Tracheal epithelial cell (primary cell): ENCODE measurements around the gene CNTN2. TPM values are rescaled to one million over a fixed set of nuclear protein-coding genes. Genes with fewer than 3 reads are reported as not detected.

ENCODE experiments used
- total RNA-seq: library from RNA; depleted of rRNA; stranded (reverse); fragments of >200 nt; gene quantifications from 2 replicates; pipeline ENCODE4 v1.2.1, GENCODE V29; 2014

The CNTN2 gene, protein sequence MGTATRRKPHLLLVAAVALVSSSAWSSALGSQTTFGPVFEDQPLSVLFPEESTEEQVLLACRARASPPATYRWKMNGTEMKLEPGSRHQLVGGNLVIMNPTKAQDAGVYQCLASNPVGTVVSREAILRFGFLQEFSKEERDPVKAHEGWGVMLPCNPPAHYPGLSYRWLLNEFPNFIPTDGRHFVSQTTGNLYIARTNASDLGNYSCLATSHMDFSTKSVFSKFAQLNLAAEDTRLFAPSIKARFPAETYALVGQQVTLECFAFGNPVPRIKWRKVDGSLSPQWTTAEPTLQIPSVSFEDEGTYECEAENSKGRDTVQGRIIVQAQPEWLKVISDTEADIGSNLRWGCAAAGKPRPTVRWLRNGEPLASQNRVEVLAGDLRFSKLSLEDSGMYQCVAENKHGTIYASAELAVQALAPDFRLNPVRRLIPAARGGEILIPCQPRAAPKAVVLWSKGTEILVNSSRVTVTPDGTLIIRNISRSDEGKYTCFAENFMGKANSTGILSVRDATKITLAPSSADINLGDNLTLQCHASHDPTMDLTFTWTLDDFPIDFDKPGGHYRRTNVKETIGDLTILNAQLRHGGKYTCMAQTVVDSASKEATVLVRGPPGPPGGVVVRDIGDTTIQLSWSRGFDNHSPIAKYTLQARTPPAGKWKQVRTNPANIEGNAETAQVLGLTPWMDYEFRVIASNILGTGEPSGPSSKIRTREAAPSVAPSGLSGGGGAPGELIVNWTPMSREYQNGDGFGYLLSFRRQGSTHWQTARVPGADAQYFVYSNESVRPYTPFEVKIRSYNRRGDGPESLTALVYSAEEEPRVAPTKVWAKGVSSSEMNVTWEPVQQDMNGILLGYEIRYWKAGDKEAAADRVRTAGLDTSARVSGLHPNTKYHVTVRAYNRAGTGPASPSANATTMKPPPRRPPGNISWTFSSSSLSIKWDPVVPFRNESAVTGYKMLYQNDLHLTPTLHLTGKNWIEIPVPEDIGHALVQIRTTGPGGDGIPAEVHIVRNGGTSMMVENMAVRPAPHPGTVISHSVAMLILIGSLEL
- total RNA-seq: under 0.01 TPM in 1 of 2 replicates, not detected in the other

GRCh38 chr1:205042911-205043806 is at the start of gene CNTN2:
Gene CNTN2, plus strand, starts transcription at chr1:205043212. Its CDS starts 9,974 bp downstream, at chr1:205053186.

GRCh38 chr1:205084360-205084759 is 41.3 kb downstream of the CNTN2 start, which contains the start of gene TMEM81:
Gene TMEM81, minus strand, starts transcription at chr1:205084460. Its CDS starts 140 bp downstream, at chr1:205084320.

GRCh38 chr1:205121660-205122488 is 78.9 kb downstream of the CNTN2 start, which contains the start of gene RBBP5:
Gene RBBP5, minus strand, starts transcription at chr1:205121978. Its CDS starts 105 bp downstream, at chr1:205121873.

Other genes starting within 250 kb of the CNTN2 start
- gene NFASC, start 172.3 kb upstream of the CNTN2 start, total RNA-seq: 0.85 and 0.96 TPM in 2 replicates
- gene TMEM81, start 41.2 kb downstream of the CNTN2 start, total RNA-seq: 0.96 and 2.3 TPM in 2 replicates
- 16.6 and 19.4 TPM in 2 replicates for gene RBBP5, start 78.8 kb downstream of the CNTN2 start, total RNA-seq
- gene DSTYK, start 168.5 kb downstream of the CNTN2 start, total RNA-seq: 10.8 and 12.1 TPM in 2 replicates
- 0.64 and 1.4 TPM in 2 replicates for gene TMCC2, start 184.7 kb downstream of the CNTN2 start, total RNA-seq